T-helper 1 cell treated with Interleukin-12 subunit alpha and Interleukin-12 subunit beta and Interleukin-4 antibody, amounts not matched to agents 30 ng/mL and 1 ng/mL, for 36 hours (primary cell): ENCODE results near the gene HTN3. TPM values are rescaled to one million over a fixed set of nuclear protein-coding genes. Genes with fewer than 3 reads are reported as not detected.
"Not testable (repeated sequence)": the region's sequence is repeated elsewhere in the genome, so short reads cannot be mapped to it uniquely, and the experiment has no call there.

ENCODE experiments used
- intact Hi-C: fragments of 100-400 bp; cut with micrococcal nuclease; formaldehyde crosslinking; loops from one replicate; pipeline ENCODE4 v1.15.1; 2024
- total RNA-seq: library from RNA; stranded (reverse); gene quantifications from 2 replicates; pipeline ENCODE4 v1.2.3, GENCODE V29; 2022

HTN3 gene
- total RNA-seq, result not detected in 2 replicates

- intact Hi-C loops, result not testable (repeated sequence)
Observed at GRCh38 chr4:70028159-70028558, at the start of gene HTN3. HTN3 (plus strand) TSS chr4:70028459; CDS start chr4:70030741, 2,282 bp downstream.

- intact Hi-C loops, result no loop called here
Observed at GRCh38 chr4:69984030-69984443, 44.2 kb upstream of the HTN3 start.

GRCh38 chr4:69986663-69987062 lies 41.6 kb upstream of the HTN3 start:
- intact Hi-C loops, result no loop called here

GRCh38 chr4:69991016-69991415 lies 37.2 kb upstream of the HTN3 start:
- intact Hi-C loops, result no loop called here

GRCh38 chr4:69994782-69995181 lies 33.5 kb upstream of the HTN3 start:
- intact Hi-C loops, result no loop called here

GRCh38 chr4:69995526-69996016 lies 32.7 kb upstream of the HTN3 start, which contains the start of gene STATH:
STATH (plus strand) TSS chr4:69995966; CDS start chr4:69998438, 2,472 bp downstream.
- intact Hi-C loops, result no loop called here

GRCh38 chr4:69999420-69999819 lies 28.8 kb upstream of the HTN3 start:
- intact Hi-C loops, result no loop called here

GRCh38 chr4:70000711-70001110 lies 27.5 kb upstream of the HTN3 start:
- intact Hi-C loops, result no loop called here

- intact Hi-C loops, result no loop called here
Observed at GRCh38 chr4:70002507-70002906, 25.8 kb upstream of the HTN3 start.

GRCh38 chr4:70008771-70009170 lies 19.5 kb upstream of the HTN3 start:
- intact Hi-C loops, result no loop called here

- intact Hi-C loops, result not testable (repeated sequence)
Observed at GRCh38 chr4:70019006-70019405, 9.3 kb upstream of the HTN3 start.

- intact Hi-C loops, result no loop called here
Observed at GRCh38 chr4:70023218-70023617, 5.0 kb upstream of the HTN3 start.

- intact Hi-C loops, result no loop called here
Observed at GRCh38 chr4:70027011-70027410, 1.2 kb upstream of the HTN3 start.

- intact Hi-C loops, result not testable (repeated sequence)
Observed at GRCh38 chr4:70037559-70037958, 9.3 kb downstream of the HTN3 start.

GRCh38 chr4:70039928-70040327 lies 11.7 kb downstream of the HTN3 start:
- intact Hi-C loops, result not testable (repeated sequence)

GRCh38 chr4:70041652-70042286 lies 13.5 kb downstream of the HTN3 start:
- intact Hi-C loops, result no loop called here

- intact Hi-C loops, result not testable (repeated sequence)
Observed at GRCh38 chr4:70050138-70050537, 21.9 kb downstream of the HTN3 start, which contains the start of gene HTN1. HTN1 (plus strand) TSS chr4:70050438; CDS start chr4:70053077, 2,639 bp downstream.

GRCh38 chr4:70056534-70056933 lies 28.3 kb downstream of the HTN3 start:
- intact Hi-C loops, result not testable (repeated sequence)

GRCh38 chr4:70057651-70058050 lies 29.4 kb downstream of the HTN3 start:
- intact Hi-C loops, result no loop called here

- intact Hi-C loops, result no loop called here
Observed at GRCh38 chr4:70059149-70059548, 30.9 kb downstream of the HTN3 start.

- intact Hi-C loops, result no loop called here
Observed at GRCh38 chr4:70062000-70062399, 33.7 kb downstream of the HTN3 start.

- intact Hi-C loops, result no loop called here
Observed at GRCh38 chr4:70080205-70080604, 51.9 kb downstream of the HTN3 start.
